Loucy (cell line): ENCODE data around the gene PCF11.

Source experiments
- H2AFZ ChIP-seq: fragments of 200-600 bp; sonication (generic); 2 replicates; pipeline ENCODE4 v1.6.0; 2016; ENCODE audit warnings: antibody characterized with exemption, mild to moderate bottlenecking, low read length, moderate library complexity
- H3F3A ChIP-seq: fragments of 200-600 bp; 2 replicates; pipeline ENCODE4 v1.6.0; 2016; ENCODE audit warnings: antibody characterized with exemption, low read depth, mild to moderate bottlenecking
- H3K27me3 ChIP-seq: fragments of 200-600 bp; sonication (generic); 2 replicates; pipeline ENCODE4 v1.6.1; 2014; ENCODE audit warnings: low read length, mild to moderate bottlenecking; ENCODE audit not compliant: insufficient read depth, poor library complexity, severe bottlenecking
- H3K36me3 ChIP-seq: fragments of 200-600 bp; sonication (generic); 2 replicates; pipeline ENCODE4 v1.6.1; 2016; ENCODE audit warnings: low read length; ENCODE audit not compliant: insufficient read depth
- H3K4me1 ChIP-seq: fragments of 200-600 bp; sonication (generic); 2 replicates; pipeline ENCODE4 v1.5.1; 2014; ENCODE audit warnings: low read length, mild to moderate bottlenecking; ENCODE audit not compliant: insufficient read depth, poor library complexity, severe bottlenecking
- H3K4me2 ChIP-seq: fragments of 200-600 bp; sonication (generic); 2 replicates; pipeline ENCODE4 v1.6.0; 2014; ENCODE audit warnings: antibody characterized with exemption, low read length, low read depth, mild to moderate bottlenecking; ENCODE audit not compliant: poor library complexity, severe bottlenecking
- H3K4me3 ChIP-seq: fragments of 200-600 bp; sonication (generic); 2 replicates; pipeline ENCODE4 v1.5.1; 2014; ENCODE audit warnings: low read length, mild to moderate bottlenecking, mixed read lengths; ENCODE audit not compliant: poor library complexity, severe bottlenecking
- H3K79me2 ChIP-seq: fragments of 200-600 bp; sonication (generic); 2 replicates; pipeline ENCODE4 v1.6.1; 2014; ENCODE audit warnings: low read length; ENCODE audit not compliant: insufficient read depth
- H3K9ac ChIP-seq: fragments of 200-600 bp; sonication (generic); 2 replicates; pipeline ENCODE4 v1.6.0; 2014; ENCODE audit warnings: mild to moderate bottlenecking, low read depth, low read length, moderate library complexity; ENCODE audit not compliant: poor library complexity, severe bottlenecking
- H3K9me2 ChIP-seq: fragments of 200-600 bp; sonication (generic); replicated peaks from 2 replicates; pipeline ENCODE4 v1.6.1; 2016; ENCODE audit warnings: low read depth, low read length, mixed read lengths
- H3K9me3 ChIP-seq: fragments of 200-600 bp; sonication (generic); 2 replicates; pipeline ENCODE4 v1.6.1; 2014; ENCODE audit warnings: mild to moderate bottlenecking, antibody characterized with exemption, low read length, low read depth; ENCODE audit not compliant: insufficient read depth
- H4K20me1 ChIP-seq: fragments of 200-600 bp; sonication (generic); 2 replicates; pipeline ENCODE4 v1.6.0; 2014; ENCODE audit warnings: antibody characterized with exemption, low read length, mild to moderate bottlenecking; ENCODE audit not compliant: insufficient read depth, poor library complexity, severe bottlenecking
- EZH2phosphoT487 ChIP-seq: fragments of 200-600 bp; IDR thresholded peaks from 2 replicates; pipeline ENCODE4 v1.6.1; 2018; ENCODE audit warnings: antibody characterized with exemption, mild to moderate bottlenecking, moderate library complexity, borderline replicate concordance
- TF ChIP-seq, protein P1 (sequence below): fragments of 200-600 bp; sonication (generic); conservative IDR thresholded peaks from 2 replicates; pipeline ENCODE4 v1.5.1; 2014; ENCODE audit warnings: mild to moderate bottlenecking, antibody characterized with exemption, low read length

The PCF11 gene

DNA sequence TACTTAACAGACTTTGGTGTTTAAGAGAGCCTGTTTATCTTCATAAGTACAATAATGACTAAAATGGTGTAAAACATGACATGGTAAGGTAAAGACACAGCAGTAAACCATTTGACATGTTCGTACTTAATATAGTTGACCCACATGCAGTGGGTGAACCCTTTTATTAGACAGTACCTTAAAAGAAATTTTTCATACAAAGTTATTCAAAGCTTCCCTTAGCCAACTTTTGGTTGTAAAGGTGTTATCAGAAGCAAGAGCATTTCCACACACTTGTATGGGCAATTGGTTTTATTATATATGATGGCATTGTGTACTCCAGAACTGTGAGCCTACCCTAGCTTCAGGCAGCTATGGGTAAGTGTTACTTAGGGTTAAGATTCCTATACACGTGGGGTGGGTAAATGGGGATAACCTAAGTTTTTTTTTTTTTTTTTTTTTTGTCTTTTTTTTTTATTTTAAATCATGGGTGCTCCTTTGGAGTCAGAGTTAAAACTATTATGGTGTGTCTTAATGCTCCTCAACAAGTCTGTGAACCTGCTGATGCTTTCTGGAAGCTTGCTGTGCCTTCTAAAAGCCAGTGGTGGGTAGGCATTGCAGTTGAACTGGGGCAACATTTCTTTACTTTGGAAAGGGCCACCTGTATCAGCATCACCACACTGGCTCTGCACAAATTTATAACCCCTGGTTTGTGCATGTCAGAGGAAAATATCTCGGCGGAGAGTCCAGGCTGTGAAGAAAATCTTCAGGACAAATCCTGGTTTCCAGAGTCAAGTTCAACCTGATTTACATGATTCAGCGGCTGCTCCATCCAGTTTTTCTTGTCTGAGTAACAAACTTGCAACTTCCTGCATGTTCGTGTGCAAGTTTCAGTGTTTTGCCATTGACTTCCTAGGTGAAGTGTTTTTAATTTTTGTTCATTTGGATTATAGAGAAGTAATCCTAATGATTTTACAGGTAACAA lies 3.3 kb downstream of the PCF11 start:
- H3K9ac ChIP-seq = peak overlapping the region; percentile 100
- H4K20me1 ChIP-seq = peaks cover 80% of the 10 kb centered on the region
- H3K9me2 ChIP-seq = no peaks in the 10 kb centered on the region
- no peaks in the 10 kb centered on the region for H3F3A ChIP-seq
- H3K4me2 ChIP-seq = peak overlapping the region; percentile 94
- peak overlapping the region; percentile 99 for H3K4me3 ChIP-seq
- H3K4me1 ChIP-seq = peaks cover 46% of the 10 kb centered on the region
- H3K27me3 ChIP-seq = peaks cover 9% of the 10 kb centered on the region
- H3K9me3 ChIP-seq = no peaks in the 10 kb centered on the region
- TF ChIP-seq EZH2phosphoT487 = no peak
- TF ChIP-seq, protein P1, sequence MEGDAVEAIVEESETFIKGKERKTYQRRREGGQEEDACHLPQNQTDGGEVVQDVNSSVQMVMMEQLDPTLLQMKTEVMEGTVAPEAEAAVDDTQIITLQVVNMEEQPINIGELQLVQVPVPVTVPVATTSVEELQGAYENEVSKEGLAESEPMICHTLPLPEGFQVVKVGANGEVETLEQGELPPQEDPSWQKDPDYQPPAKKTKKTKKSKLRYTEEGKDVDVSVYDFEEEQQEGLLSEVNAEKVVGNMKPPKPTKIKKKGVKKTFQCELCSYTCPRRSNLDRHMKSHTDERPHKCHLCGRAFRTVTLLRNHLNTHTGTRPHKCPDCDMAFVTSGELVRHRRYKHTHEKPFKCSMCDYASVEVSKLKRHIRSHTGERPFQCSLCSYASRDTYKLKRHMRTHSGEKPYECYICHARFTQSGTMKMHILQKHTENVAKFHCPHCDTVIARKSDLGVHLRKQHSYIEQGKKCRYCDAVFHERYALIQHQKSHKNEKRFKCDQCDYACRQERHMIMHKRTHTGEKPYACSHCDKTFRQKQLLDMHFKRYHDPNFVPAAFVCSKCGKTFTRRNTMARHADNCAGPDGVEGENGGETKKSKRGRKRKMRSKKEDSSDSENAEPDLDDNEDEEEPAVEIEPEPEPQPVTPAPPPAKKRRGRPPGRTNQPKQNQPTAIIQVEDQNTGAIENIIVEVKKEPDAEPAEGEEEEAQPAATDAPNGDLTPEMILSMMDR = no peak
- H2AFZ ChIP-seq = no peak overlapping the region
- H3K79me2 ChIP-seq = peaks cover 81% of the 10 kb centered on the region
- peaks cover 31% of the 10 kb centered on the region for H3K36me3 ChIP-seq

DNA sequence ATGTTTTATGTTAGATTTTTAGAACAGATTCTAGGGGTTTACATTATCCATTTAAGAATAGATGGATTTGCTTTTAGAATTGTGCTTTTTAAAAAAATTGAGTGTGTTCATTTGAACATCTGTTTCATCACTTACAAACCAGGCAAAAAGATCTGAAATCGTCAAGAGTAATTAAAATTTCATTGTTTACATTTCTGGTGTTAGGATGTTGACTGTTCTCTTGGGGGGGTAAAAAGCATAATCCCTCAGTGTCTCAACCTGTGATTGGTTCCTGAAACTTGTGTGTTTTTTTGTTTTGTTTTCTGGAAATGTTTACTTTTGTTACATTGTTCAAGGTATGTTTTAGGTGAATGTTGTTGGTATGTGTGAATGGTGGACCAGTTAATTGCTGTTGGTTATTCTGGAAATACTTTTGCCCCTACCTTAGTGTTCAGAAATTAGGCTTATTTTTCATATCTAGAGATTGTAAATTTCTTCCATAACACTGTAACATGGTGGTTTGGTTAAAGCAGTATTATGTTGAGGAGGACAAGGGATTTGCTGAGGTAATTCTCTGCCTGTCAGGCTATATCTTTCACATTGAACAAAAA lies 4.8 kb downstream of the PCF11 start:
- Histone ChIP-seq H3F3A (no peaks in the 10 kb centered on the region), H3K9me2 (no peaks in the 10 kb centered on the region), H3K9ac (peak overlapping the region; percentile 100), H4K20me1 (peaks cover 95% of the 10 kb centered on the region), H3K27me3 (peaks cover 9% of the 10 kb centered on the region), H2AFZ (no peak overlapping the region), H3K4me3 (peak overlapping the region; percentile 99), H3K4me2 (peak overlapping the region; percentile 94), H3K4me1 (peaks cover 52% of the 10 kb centered on the region), H3K9me3 (no peaks in the 10 kb centered on the region), H3K36me3 (peaks cover 45% of the 10 kb centered on the region), H3K79me2 (peaks cover 96% of the 10 kb centered on the region)
- TF ChIP-seq, protein P1 = no peak
- no peak for TF ChIP-seq EZH2phosphoT487

GRCh38 chr11:83162377-83162776 lies 5.4 kb downstream of the PCF11 start:
- Histone ChIP-seq H3K9ac (peak overlapping the region; percentile 100), H4K20me1 (peaks cover 98% of the 10 kb centered on the region), H3K4me2 (peak overlapping the region; percentile 94), H2AFZ (no peak overlapping the region), H3F3A (no peaks in the 10 kb centered on the region), H3K4me1 (peaks cover 55% of the 10 kb centered on the region), H3K9me2 (no peaks in the 10 kb centered on the region), H3K27me3 (peaks cover 6% of the 10 kb centered on the region), H3K36me3 (peaks cover 51% of the 10 kb centered on the region), H3K9me3 (no peaks in the 10 kb centered on the region), H3K79me2 (peaks cover 96% of the 10 kb centered on the region), H3K4me3 (peak overlapping the region; percentile 99)
- no peak for TF ChIP-seq EZH2phosphoT487
- TF ChIP-seq, protein P1 = no peak
